CD14-positive monocyte (primary cell): ENCODE results near the gene CDH8. TPM values are rescaled to one million over a fixed set of nuclear protein-coding genes. Genes with fewer than 3 reads are reported as not detected.
A peak's percentile ranks its signal among the peaks of the same experiment; 100 is the strongest.

Experiments
- DNase-seq, 3 donors: peaks; one replicate each; pipeline ENCODE4 v3.0.0-alpha.2; 2011 to 2022
- H2AFZ ChIP-seq: 2 replicates; pipeline ENCODE4 v1.6.0; 2012; ENCODE audit warnings: mild to moderate bottlenecking, low read depth, low read length, inconsistent platforms; ENCODE audit not compliant: insufficient read depth, poor library complexity, severe bottlenecking
- H3K27ac ChIP-seq, 2 donors: 1 replicate in 1 of 2; 2 replicates in 1 of 2; pipeline ENCODE4 v1.5.1; 2012 to 2013; ENCODE audit warnings: low read length in 2 of 2, control low read depth in 1 of 2, inconsistent platforms in 1 of 2, low read depth in 1 of 2, mild to moderate bottlenecking in 1 of 2
- H3K27me3 ChIP-seq, 2 donors: one replicate each; pipeline versions ENCODE4 v1.6.0 to v1.6.1; 2011 to 2013; ENCODE audit warnings: low read length in 2 of 2; ENCODE audit not compliant: control insufficient read depth in 2 of 2, insufficient read depth in 2 of 2
- H3K36me3 ChIP-seq, 2 donors: replicated peaks in 1 of 2; 1 replicate in 1 of 2; 2 replicates in 1 of 2; pipeline versions ENCODE4 v1.5.1 to v1.6.1; 2012 to 2013; ENCODE audit warnings: low read length in 2 of 2, control low read depth in 1 of 2, inconsistent platforms in 1 of 2, mild to moderate bottlenecking in 1 of 2; ENCODE audit not compliant: insufficient read depth in 2 of 2, control insufficient read depth in 1 of 2
- H3K4me1 ChIP-seq, 2 donors: 1 replicate in 1 of 2; 2 replicates in 1 of 2; pipeline versions ENCODE4 v1.5.1 to v1.6.1; 2012 to 2013; ENCODE audit warnings: low read length in 2 of 2, control low read depth in 1 of 2, inconsistent platforms in 1 of 2, mild to moderate bottlenecking in 1 of 2, moderate library complexity in 1 of 2; ENCODE audit not compliant: insufficient read depth in 2 of 2, control insufficient read depth in 1 of 2
- H3K4me2 ChIP-seq: replicated peaks from 2 replicates; pipeline ENCODE3; 2012; ENCODE audit warnings: low read length, moderate library complexity, mild to moderate bottlenecking; ENCODE audit not compliant: poor library complexity, severe bottlenecking; ENCODE audit errors: extremely low read depth
- H3K4me3 ChIP-seq, 3 experiments: fragments of 200-600 bp in 1 of 3; sonication (generic) in 1 of 3; replicated peaks in 1 of 3; 1 replicate in 2 of 3; 2 replicates in 1 of 3; pipeline ENCODE4 v1.5.1; 2011 to 2013; ENCODE audit warnings: low read length in 3 of 3, mild to moderate bottlenecking in 3 of 3, control low read depth in 2 of 3, low read depth in 2 of 3, inconsistent platforms in 1 of 3, moderate library complexity in 1 of 3
- H3K79me2 ChIP-seq: 2 replicates; pipeline ENCODE4 v1.6.0; 2012; ENCODE audit warnings: mild to moderate bottlenecking, control low read depth, inconsistent platforms, low read length, moderate library complexity; ENCODE audit not compliant: insufficient read depth
- H3K9ac ChIP-seq: 2 replicates; pipeline ENCODE4 v1.6.0; 2017; ENCODE audit warnings: low read length, mild to moderate bottlenecking; ENCODE audit not compliant: insufficient read depth, poor library complexity, severe bottlenecking
- H3K9me3 ChIP-seq, 2 donors: replicated peaks in 1 of 2; 1 replicate in 1 of 2; 2 replicates in 1 of 2; pipeline versions ENCODE4 v1.5.1 to v1.6.1; 2012 to 2013; ENCODE audit warnings: low read length in 2 of 2, control low read depth in 1 of 2; ENCODE audit not compliant: control insufficient read depth in 1 of 2, insufficient read depth in 1 of 2
- H4K20me1 ChIP-seq: 2 replicates; pipeline ENCODE4 v1.6.0; 2012; ENCODE audit warnings: mild to moderate bottlenecking, low read length, control low read depth, moderate library complexity; ENCODE audit not compliant: insufficient read depth
- H3K27ac Mint-ChIP-seq, 7 donors: one replicate each; pipeline ENCODE4 v1.8.0; 2020; ENCODE audit warnings: mild to moderate bottlenecking in 7 of 7, mixed read lengths in 7 of 7, moderate library complexity in 6 of 7, inconsistent platforms in 2 of 7
- H3K27me3 Mint-ChIP-seq, 3 donors: one replicate each; pipeline ENCODE4 v1.8.0; 2021 to 2022; ENCODE audit warnings: low read depth in 3 of 3, mild to moderate bottlenecking in 3 of 3, mixed read lengths in 3 of 3, moderate library complexity in 3 of 3, inconsistent platforms in 1 of 3
- H3K36me3 Mint-ChIP-seq, 2 donors: one replicate each; pipeline ENCODE4 v1.8.0; 2020; ENCODE audit warnings: mixed read lengths in 2 of 2, inconsistent platforms in 1 of 2, mild to moderate bottlenecking in 1 of 2
- H3K4me1 Mint-ChIP-seq: one replicate; pipeline ENCODE4 v1.8.0; 2020; ENCODE audit warnings: mild to moderate bottlenecking, mixed read lengths
- H3K4me3 Mint-ChIP-seq, 2 donors: one replicate each; pipeline ENCODE4 v1.8.0; 2020; ENCODE audit warnings: mild to moderate bottlenecking in 2 of 2, mixed read lengths in 2 of 2, moderate library complexity in 1 of 2
- H3K9me3 Mint-ChIP-seq, 7 donors: one replicate each; pipeline ENCODE4 v1.8.0; 2020 to 2022; ENCODE audit warnings: mixed read lengths in 7 of 7, mild to moderate bottlenecking in 6 of 7, moderate library complexity in 6 of 7, inconsistent platforms in 2 of 7
- CTCF ChIP-seq: fragments of 200-600 bp; IDR thresholded peaks from one replicate; pipeline ENCODE4 v1.8.0; 2022; ENCODE audit warnings: antibody characterized with exemption, mild to moderate bottlenecking
- WGBS: methylation state at CpG from one replicate; pipeline ENCODE4 v1.1.5; 2013; ENCODE audit warnings: missing lambda C conversion rate; ENCODE audit not compliant: insufficient coverage; 5-methylcytosine and 5-hydroxymethylcytosine counted together
- intact Hi-C, 2 donors: fragments of 100-400 bp; cut with micrococcal nuclease; formaldehyde crosslinking; loops; one replicate each; pipeline versions ENCODE4 v1.15.0 to v1.15.1; 2023
- polyA plus RNA-seq, 3 donors: library from polyadenylated mRNA; depleted of rRNA in 1 of 3; unstranded in 2 of 3; stranded (reverse) in 1 of 3; fragments of 300-500 nt in 2 of 3; fragments of >200 nt in 1 of 3; fragmentation: Illumina TruSeq in 2 of 3; gene quantifications; 1 replicate in 2 of 3; 2 replicates in 1 of 3; pipeline ENCODE4 v1.2.3, GENCODE V29; 2012 to 2021

The CDH8 gene
- polyA plus RNA-seq, 3 donors = not detected

- Mint-ChIP-seq H3K27ac (no peak overlapping the region), H3K27me3 (no peaks in the 10 kb centered on the region), H3K36me3 (no peaks in the 10 kb centered on the region), H3K4me1 (no peaks in the 10 kb centered on the region), H3K9me3 (peaks cover 0 to 5% (median 0%) of the 10 kb centered on the region in 7 donors), H3K4me3 (no peak overlapping the region)
- intact Hi-C loops = no loop called here
- Histone ChIP-seq H2AFZ (no peak overlapping the region), H3K4me2 (no peak overlapping the region), H3K36me3 (no peaks in the 10 kb centered on the region), H3K9me3 (no peaks in the 10 kb centered on the region), H3K4me3 (no peak overlapping the region), H3K4me1 (no peaks in the 10 kb centered on the region), H3K27ac (no peak overlapping the region), H3K9ac (no peak overlapping the region), H3K27me3 (no peaks in the 10 kb centered on the region), H4K20me1 (no peaks in the 10 kb centered on the region), H3K79me2 (no peaks in the 10 kb centered on the region)
- TF ChIP-seq CTCF = no peak
- no peak for DNase-seq
- WGBS = 100% methylated on average over 1 of the region's 2 CpGs
Observed at GRCh38 chr16:61616088-61616487, 420.1 kb downstream of the CDH8 start.

- intact Hi-C loops = no loop called here
- H3K9ac ChIP-seq = no peak overlapping the region
- H3K4me3 Mint-ChIP-seq = no peak overlapping the region
- no peak for TF ChIP-seq CTCF
- no peaks in the 10 kb centered on the region for H3K4me1 Mint-ChIP-seq
- no peak overlapping the region for H3K27ac ChIP-seq
- H3K27me3 Mint-ChIP-seq = no peaks in the 10 kb centered on the region
- peaks cover 0 to 3% of the 10 kb centered on the region in 2 donors for H3K9me3 ChIP-seq
- H3K4me2 ChIP-seq = no peak overlapping the region
- peak overlapping the region in 2 of 7 donors; percentile 25 to 30 for H3K27ac Mint-ChIP-seq
- no peak overlapping the region for H3K4me3 ChIP-seq
- no peak for DNase-seq
- H3K79me2 ChIP-seq = no peaks in the 10 kb centered on the region
- H3K36me3 ChIP-seq = no peaks in the 10 kb centered on the region
- no CpG with 5 or more reads among the region's 4 CpGs for WGBS
- H4K20me1 ChIP-seq = no peaks in the 10 kb centered on the region
- no peak overlapping the region for H2AFZ ChIP-seq
- peaks cover 0 to 5% (median 2%) of the 10 kb centered on the region in 7 donors for H3K9me3 Mint-ChIP-seq
- H3K36me3 Mint-ChIP-seq = no peaks in the 10 kb centered on the region
- H3K4me1 ChIP-seq = no peaks in the 10 kb centered on the region
- H3K27me3 ChIP-seq = no peaks in the 10 kb centered on the region
Observed at GRCh38 chr16:61611847-61612491, 424.3 kb downstream of the CDH8 start.
